Activated naive CD4-positive, alpha-beta T cell treated with anti-CD3 and anti-CD28 coated beads, Interleukin-2, amount 50 U/mL, for 24 hours (primary cell): ENCODE results near the gene MYH14.
"Not testable (repeated sequence)": the region's sequence is repeated elsewhere in the genome, so short reads cannot be mapped to it uniquely, and the experiment has no call there.

ENCODE experiments used
- H3K27ac Mint-ChIP-seq: one replicate; pipeline ENCODE4 v1.8.0; 2021; ENCODE audit warnings: mild to moderate bottlenecking, mixed read lengths
- H3K27me3 Mint-ChIP-seq: one replicate; pipeline ENCODE4 v1.8.0; 2021; ENCODE audit warnings: mixed read lengths
- H3K36me3 Mint-ChIP-seq: one replicate; pipeline ENCODE4 v1.8.0; 2021; ENCODE audit warnings: mixed read lengths
- H3K4me1 Mint-ChIP-seq: one replicate; pipeline ENCODE4 v1.8.0; 2021; ENCODE audit warnings: mixed read lengths
- H3K4me3 Mint-ChIP-seq: one replicate; pipeline ENCODE4 v1.8.0; 2021; ENCODE audit warnings: mild to moderate bottlenecking, mixed read lengths
- H3K9me3 Mint-ChIP-seq: one replicate; pipeline ENCODE4 v1.8.0; 2021; ENCODE audit warnings: mixed read lengths

Gene MYH14

GRCh38 chr19:50331221-50331993 is 128.0 kb downstream of the MYH14 start:
- Mint-ChIP-seq H3K36me3 (peaks cover 4% of the 10 kb centered on the region), H3K27ac (no peak overlapping the region), H3K9me3 (no peaks in the 10 kb centered on the region), H3K27me3 (peaks cover 40% of the 10 kb centered on the region), H3K4me1 (peaks cover 65% of the 10 kb centered on the region), H3K4me3 (peak overlapping the region; percentile 69)

GRCh38 chr19:50331994-50332243 is 128.5 kb downstream of the MYH14 start:
- Mint-ChIP-seq H3K36me3 (peaks cover 4% of the 10 kb centered on the region), H3K9me3 (no peaks in the 10 kb centered on the region), H3K4me1 (peaks cover 60% of the 10 kb centered on the region), H3K27me3 (peaks cover 35% of the 10 kb centered on the region), H3K27ac (no peak overlapping the region), H3K4me3 (peak overlapping the region; percentile 69)

- Mint-ChIP-seq H3K9me3 (no peaks in the 10 kb centered on the region), H3K36me3 (peaks cover 6% of the 10 kb centered on the region), H3K4me3 (peak overlapping the region; percentile 31), H3K27me3 (peaks cover 30% of the 10 kb centered on the region), H3K4me1 (peaks cover 55% of the 10 kb centered on the region), H3K27ac (no peak overlapping the region)
Observed at GRCh38 chr19:50332244-50333038, 129.0 kb downstream of the MYH14 start.

- H3K9me3 Mint-ChIP-seq: no peaks in the 10 kb centered on the region
- peaks cover 6% of the 10 kb centered on the region for H3K36me3 Mint-ChIP-seq
- peaks cover 26% of the 10 kb centered on the region for H3K27me3 Mint-ChIP-seq
- peaks cover 50% of the 10 kb centered on the region for H3K4me1 Mint-ChIP-seq
- peak overlapping the region; percentile 93 for H3K27ac Mint-ChIP-seq
- H3K4me3 Mint-ChIP-seq: peak overlapping the region; percentile 89
Observed at GRCh38 chr19:50333235-50333736, 129.9 kb downstream of the MYH14 start.

- peaks cover 26% of the 10 kb centered on the region for H3K27me3 Mint-ChIP-seq
- peak overlapping the region; percentile 93 for H3K27ac Mint-ChIP-seq
- peaks cover 6% of the 10 kb centered on the region for H3K36me3 Mint-ChIP-seq
Observed at GRCh38 chr19:50333737-50334617, 130.6 kb downstream of the MYH14 start.

GRCh38 chr19:50334741-50335421 is 131.5 kb downstream of the MYH14 start:
- peaks cover 43% of the 10 kb centered on the region for H3K4me1 Mint-ChIP-seq
- H3K9me3 Mint-ChIP-seq: no peaks in the 10 kb centered on the region
- peak overlapping the region; percentile 89 for H3K4me3 Mint-ChIP-seq
- H3K27ac Mint-ChIP-seq: no peak overlapping the region
- peaks cover 2% of the 10 kb centered on the region for H3K36me3 Mint-ChIP-seq
- H3K27me3 Mint-ChIP-seq: peaks cover 18% of the 10 kb centered on the region

More at GRCh38 chr19:50333737-50334617, 130.6 kb downstream of the MYH14 start:
- Mint-ChIP-seq H3K4me3 (peak overlapping the region; percentile 89), H3K9me3 (no peaks in the 10 kb centered on the region), H3K4me1 (peaks cover 50% of the 10 kb centered on the region)

GRCh38 chr19:50337031-50337430 is 133.6 kb downstream of the MYH14 start:
- Mint-ChIP-seq H3K4me1 (peaks cover 23% of the 10 kb centered on the region), H3K27ac (peak overlapping the region; percentile 74)
- not testable (repeated sequence) for H3K9me3 Mint-ChIP-seq, H3K4me3 Mint-ChIP-seq, H3K27me3 Mint-ChIP-seq, H3K36me3 Mint-ChIP-seq

- H3K4me1 Mint-ChIP-seq: peaks cover 3% of the 10 kb centered on the region
- no peaks in the 10 kb centered on the region for H3K9me3 Mint-ChIP-seq
- peaks cover 2% of the 10 kb centered on the region for H3K36me3 Mint-ChIP-seq
- no peak overlapping the region for H3K4me3 Mint-ChIP-seq
- H3K27me3 Mint-ChIP-seq: peaks cover 5% of the 10 kb centered on the region
- no peak overlapping the region for H3K27ac Mint-ChIP-seq
Observed at GRCh38 chr19:50340331-50340730, 136.9 kb downstream of the MYH14 start.

GRCh38 chr19:50341091-50341564 is 137.7 kb downstream of the MYH14 start:
- no peaks in the 10 kb centered on the region for H3K27me3 Mint-ChIP-seq
- H3K4me1 Mint-ChIP-seq: no peaks in the 10 kb centered on the region
- peaks cover 2% of the 10 kb centered on the region for H3K36me3 Mint-ChIP-seq
- no peaks in the 10 kb centered on the region for H3K9me3 Mint-ChIP-seq
- no peak overlapping the region for H3K4me3 Mint-ChIP-seq
- H3K27ac Mint-ChIP-seq: no peak overlapping the region

- H3K27me3 Mint-ChIP-seq: no peaks in the 10 kb centered on the region
- peaks cover 14% of the 10 kb centered on the region for H3K4me1 Mint-ChIP-seq
- no peaks in the 10 kb centered on the region for H3K9me3 Mint-ChIP-seq
- no peaks in the 10 kb centered on the region for H3K36me3 Mint-ChIP-seq
- no peak overlapping the region for H3K27ac Mint-ChIP-seq
- H3K4me3 Mint-ChIP-seq: no peak overlapping the region
Observed at GRCh38 chr19:50344661-50345318, 141.4 kb downstream of the MYH14 start.

- Mint-ChIP-seq H3K27ac (peak overlapping the region; percentile 32), H3K4me1 (peaks cover 14% of the 10 kb centered on the region), H3K4me3 (peak overlapping the region; percentile 49)
- H3K9me3 Mint-ChIP-seq, H3K36me3 Mint-ChIP-seq, H3K27me3 Mint-ChIP-seq: not testable (repeated sequence)
Observed at GRCh38 chr19:50347089-50347581, 143.7 kb downstream of the MYH14 start.

- no peak overlapping the region for H3K27ac Mint-ChIP-seq
- H3K9me3 Mint-ChIP-seq: no peaks in the 10 kb centered on the region
- no peak overlapping the region for H3K4me3 Mint-ChIP-seq
- no peaks in the 10 kb centered on the region for H3K27me3 Mint-ChIP-seq
- H3K36me3 Mint-ChIP-seq: no peaks in the 10 kb centered on the region
- H3K4me1 Mint-ChIP-seq: peaks cover 14% of the 10 kb centered on the region
Observed at GRCh38 chr19:50349277-50350057, 146.0 kb downstream of the MYH14 start.

- H3K27ac Mint-ChIP-seq: no peak overlapping the region
- H3K4me1 Mint-ChIP-seq: peaks cover 12% of the 10 kb centered on the region
- H3K9me3 Mint-ChIP-seq: no peaks in the 10 kb centered on the region
- H3K27me3 Mint-ChIP-seq: no peaks in the 10 kb centered on the region
- no peak overlapping the region for H3K4me3 Mint-ChIP-seq
- no peaks in the 10 kb centered on the region for H3K36me3 Mint-ChIP-seq
Observed at GRCh38 chr19:50352242-50352641, 148.8 kb downstream of the MYH14 start.

GRCh38 chr19:50353487-50353880 is 150.1 kb downstream of the MYH14 start:
- H3K27me3 Mint-ChIP-seq, H3K9me3 Mint-ChIP-seq, H3K4me1 Mint-ChIP-seq, H3K27ac Mint-ChIP-seq, H3K36me3 Mint-ChIP-seq, H3K4me3 Mint-ChIP-seq: not testable (repeated sequence)
